GM12892 (cell line): ENCODE data around the gene BRD7.

Experiments used
- POLR2A ChIP-seq: IDR thresholded peaks from 2 replicates; pipeline ENCODE4 v1.6.1; 2011; ENCODE audit warnings: low read depth, low read length, control low read depth
- POLR2AphosphoS5 ChIP-seq: IDR thresholded peaks from 2 replicates; pipeline ENCODE4 v1.6.1; 2011; ENCODE audit warnings: low read depth, low read length, control low read depth

DNA sequence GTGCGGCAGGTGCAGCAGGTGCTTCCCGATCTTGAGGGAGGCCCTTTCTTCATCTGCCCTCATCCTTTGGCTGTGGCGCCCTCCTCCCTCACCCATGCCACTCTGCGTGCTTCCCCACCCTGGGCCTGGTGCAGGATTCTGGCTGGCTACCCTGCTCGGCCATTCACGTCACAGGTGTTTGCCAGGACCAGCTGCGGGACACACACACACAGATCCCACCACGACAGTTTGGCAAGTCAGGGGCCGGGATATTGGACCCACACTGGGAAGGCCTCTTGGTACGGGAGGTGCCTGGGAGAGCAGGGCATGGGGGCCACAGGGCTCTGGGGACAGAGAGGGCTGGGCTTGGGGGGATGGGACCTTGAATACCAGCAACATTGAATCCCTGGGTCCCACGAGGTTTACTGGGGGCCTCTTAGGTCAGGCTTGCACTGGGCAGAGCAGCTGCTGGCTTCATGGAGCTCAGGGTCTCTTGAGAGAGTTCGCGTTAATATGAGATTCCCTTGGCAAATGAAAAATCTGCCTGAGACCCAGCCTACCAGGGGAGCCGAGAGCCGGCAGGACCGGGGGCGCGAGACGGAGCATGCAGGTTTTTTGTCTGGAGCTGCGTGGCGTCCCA lies 87.3 kb downstream of the BRD7 start:
- TF ChIP-seq POLR2AphosphoS5 = no peak
- TF ChIP-seq POLR2A = no peak
